Stimulated activated CD4-positive, alpha-beta T cell treated with anti-CD3 and anti-CD28 coated beads, Interleukin-12 subunit alpha, Interleukin-12 subunit beta, amount 100 ng/mL, for 24 hours (primary cell): Measurements from ENCODE around the gene TMEM40.
"Not testable (repeated sequence)": the region's sequence is repeated elsewhere in the genome, so short reads cannot be mapped to it uniquely, and the experiment has no call there.

Source experiments
- DNase-seq, 2 experiments: peaks; one replicate each; pipeline ENCODE4 v3.0.0-alpha.2; 2020; ENCODE audit warnings: low read depth in 2 of 2

TMEM40 gene

DNA sequence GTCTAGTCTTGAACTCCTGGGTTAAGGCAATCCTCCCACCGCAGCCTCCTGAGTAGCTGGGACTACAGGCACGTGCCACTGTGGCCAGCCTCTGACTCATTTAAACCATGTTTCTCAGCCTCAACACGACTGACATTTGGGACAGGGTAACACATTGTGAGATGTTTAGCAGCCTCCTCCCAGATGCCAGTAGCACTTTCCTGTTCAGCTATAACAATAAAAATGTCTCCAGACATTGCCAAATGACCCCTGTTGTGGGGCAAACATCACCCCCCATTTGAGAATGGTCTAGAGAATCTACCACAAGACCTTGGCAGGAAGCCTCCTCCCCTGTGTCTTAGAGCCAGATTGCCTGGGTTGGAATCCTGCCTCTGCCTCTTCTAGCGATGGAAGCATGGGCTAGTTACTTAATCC is 8.4 kb downstream of the TMEM40 start:
- peak in 1 of 2 experiments; percentile 15 for DNase-seq

DNA sequence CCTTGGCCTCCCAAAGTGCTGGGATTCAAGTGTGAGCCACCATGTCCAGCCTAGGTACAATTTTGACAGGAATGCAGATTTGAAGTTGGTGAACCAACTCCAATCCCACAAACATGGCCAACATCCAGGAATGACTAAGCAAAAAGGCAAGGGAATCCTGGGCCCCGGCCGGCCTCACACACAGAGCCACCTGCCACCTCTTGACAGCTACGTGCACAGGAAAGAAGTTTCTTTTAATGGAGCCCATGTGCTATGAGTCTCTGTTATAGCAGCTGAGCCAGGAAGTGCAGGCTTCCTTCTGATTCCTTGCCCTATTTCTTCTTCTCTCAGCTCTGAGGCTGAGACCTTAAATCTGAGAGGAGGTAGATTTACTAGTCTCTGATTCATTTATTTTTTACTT is 8.8 kb downstream of the TMEM40 start:
- DNase-seq: no peak

- no peak for DNase-seq
These were observed 10.6 kb downstream of the TMEM40 start for GRCh38 chr3:12748477-12748876.

DNA sequence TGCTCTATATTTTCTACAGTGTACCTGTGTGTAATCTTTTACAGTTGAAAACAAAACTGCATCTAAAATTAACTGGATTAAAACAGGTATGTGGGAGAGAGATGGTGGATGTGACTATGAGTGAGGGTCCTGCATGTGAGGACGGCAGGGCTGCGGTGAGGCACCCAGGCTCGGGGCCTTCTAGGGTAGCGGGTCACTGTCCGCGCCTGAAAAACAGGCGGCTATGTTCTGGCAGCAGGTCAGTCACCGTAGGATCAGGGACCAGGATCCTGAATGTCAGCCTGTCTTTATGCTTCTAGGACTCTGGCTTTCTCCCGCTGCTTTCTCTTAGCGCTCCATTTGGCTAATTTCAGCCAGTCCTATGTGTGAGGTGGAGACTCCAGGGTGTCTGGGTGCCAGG is 12.6 kb downstream of the TMEM40 start:
- no peak for DNase-seq

- no peak for DNase-seq
These were observed 14.7 kb downstream of the TMEM40 start for GRCh38 chr3:12744326-12744725.

- DNase-seq: no peak
These were observed 15.5 kb downstream of the TMEM40 start for GRCh38 chr3:12743583-12743982.

GRCh38 chr3:12742330-12743107 is 16.5 kb downstream of the TMEM40 start:
- no peak for DNase-seq

DNA sequence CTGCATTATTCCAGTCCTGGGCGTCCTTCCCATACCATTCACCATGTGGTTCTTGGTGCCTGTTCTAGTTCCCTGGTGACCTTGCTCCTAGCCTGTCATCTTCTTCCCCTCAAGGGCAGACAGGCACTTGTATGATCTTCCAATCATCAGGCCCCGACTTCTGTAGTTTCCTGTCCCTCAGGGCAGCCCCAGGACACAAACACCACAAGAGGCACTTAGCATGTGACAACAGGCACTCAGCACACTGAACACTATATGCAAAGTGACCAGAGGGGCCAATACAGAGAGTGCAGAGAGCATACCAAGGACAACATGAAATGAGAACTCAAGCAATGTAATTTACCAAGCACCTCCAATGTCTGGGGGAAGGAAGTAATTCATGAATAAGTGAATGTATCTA is 17.9 kb downstream of the TMEM40 start:
- no peak for DNase-seq

DNA sequence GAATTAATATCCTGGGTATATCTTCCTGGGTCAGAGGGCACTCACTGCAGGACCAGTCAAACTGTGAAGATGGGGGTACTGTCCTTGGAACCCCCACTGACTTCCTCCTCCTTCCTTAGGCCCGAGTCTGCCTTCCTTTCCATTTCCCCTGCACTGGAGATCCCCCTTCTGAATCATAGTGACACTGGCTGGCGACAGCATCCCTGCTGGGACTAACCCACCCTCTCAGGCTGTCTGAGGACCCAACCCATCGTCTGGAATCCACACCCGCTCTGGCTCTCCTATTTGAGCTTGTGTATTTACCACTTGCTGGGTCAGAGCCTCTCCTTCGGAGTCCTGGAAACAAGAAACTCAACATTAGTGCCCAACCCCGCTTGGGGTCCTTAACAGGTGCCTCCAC is 21.2 kb downstream of the TMEM40 start:
- no peak for DNase-seq

DNA sequence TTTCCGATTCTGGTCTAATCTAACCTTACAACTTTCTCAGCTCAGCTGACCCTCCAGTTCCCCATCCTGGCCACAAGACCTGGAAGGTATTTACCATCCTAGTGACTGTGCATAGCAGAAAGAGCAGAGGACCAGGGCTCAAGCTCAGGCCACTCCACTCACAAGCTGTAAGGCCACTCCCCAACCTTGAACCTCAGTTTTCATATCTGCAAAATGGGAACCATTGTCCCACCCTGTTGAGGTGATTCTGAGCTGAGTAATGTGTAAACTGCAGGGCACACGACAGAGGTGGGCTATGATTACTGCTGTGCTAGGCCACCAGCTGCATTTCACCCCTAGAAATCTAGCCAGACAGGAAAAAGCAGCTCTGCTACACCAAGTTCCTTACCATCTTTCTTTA is 21.7 kb downstream of the TMEM40 start:
- DNase-seq: no peak

DNA sequence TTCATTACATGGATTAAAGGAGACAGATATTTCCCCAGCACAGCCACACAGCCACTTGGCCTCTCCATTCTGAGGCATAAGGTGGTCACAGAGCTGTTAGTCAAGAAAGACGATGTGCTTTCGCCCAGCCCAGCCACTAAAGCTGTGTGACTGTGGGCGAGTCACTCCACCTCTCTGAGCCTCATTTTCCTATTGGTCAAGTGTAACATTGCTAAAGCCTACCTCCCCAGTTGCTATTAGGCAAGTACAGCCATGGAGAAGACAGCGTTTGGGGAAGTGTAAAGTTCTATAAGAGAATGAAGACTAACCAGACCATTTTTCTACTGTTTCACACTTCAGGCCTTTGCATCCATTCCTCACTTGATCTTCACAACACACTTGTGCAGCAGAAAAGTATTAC is 24.1 kb downstream of the TMEM40 start:
- DNase-seq: no peak

- no peak for DNase-seq
These were observed 25.5 kb downstream of the TMEM40 start for GRCh38 chr3:12733566-12733965.

GRCh38 chr3:12730506-12731242 is 28.4 kb downstream of the TMEM40 start:
- no peak for DNase-seq

DNA sequence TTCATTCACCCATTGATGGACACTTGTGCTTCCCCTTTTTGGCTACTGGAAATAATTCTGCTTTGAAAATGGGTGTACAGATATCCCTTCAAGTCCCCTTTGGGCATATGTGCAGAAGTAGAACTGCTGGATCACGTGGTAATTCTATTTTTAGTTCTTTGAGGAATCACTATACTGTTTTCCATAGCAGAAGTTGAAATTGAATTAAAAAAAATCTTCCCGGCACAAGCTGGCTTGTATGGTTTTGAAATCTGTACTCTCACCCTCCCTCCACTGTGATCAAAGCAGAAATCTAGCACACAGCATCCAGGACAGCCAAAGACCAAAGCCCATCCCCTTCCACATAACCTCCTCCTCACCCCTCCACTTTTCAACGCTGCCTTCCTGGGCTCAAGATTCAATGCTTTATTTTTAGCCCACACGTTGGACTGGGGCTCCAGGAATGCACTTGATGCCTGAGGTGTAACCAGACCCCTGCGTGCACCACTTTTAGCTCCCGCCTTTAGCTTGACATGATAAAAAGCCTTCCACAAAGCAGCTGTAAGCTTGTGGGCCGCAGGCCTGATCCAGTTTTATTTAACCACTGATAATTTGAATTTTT is 29.9 kb downstream of the TMEM40 start:
- no peak for DNase-seq

DNA sequence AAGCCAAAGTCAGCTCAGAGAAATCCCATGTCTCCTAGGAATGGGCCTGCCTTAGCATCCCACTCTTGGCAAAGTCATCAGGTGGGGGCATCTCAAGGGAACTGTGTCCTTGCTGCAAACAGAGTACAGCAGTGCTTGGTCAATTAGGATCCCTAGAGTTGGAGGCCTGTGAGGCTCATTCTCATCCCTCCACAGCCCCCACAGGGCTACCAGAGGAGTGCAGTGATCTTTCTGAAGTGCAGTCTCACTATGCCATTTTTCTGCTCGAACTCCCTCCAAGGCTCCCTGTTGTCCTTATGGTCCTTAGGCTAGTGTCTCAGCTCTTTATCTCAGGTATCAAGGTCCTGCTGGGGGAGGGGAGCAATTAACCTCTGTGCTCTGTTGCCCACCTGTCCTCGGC is 31.1 kb downstream of the TMEM40 start:
- no peak for DNase-seq

- DNase-seq: no peak
These were observed 31.6 kb downstream of the TMEM40 start for GRCh38 chr3:12727481-12727880.

DNA sequence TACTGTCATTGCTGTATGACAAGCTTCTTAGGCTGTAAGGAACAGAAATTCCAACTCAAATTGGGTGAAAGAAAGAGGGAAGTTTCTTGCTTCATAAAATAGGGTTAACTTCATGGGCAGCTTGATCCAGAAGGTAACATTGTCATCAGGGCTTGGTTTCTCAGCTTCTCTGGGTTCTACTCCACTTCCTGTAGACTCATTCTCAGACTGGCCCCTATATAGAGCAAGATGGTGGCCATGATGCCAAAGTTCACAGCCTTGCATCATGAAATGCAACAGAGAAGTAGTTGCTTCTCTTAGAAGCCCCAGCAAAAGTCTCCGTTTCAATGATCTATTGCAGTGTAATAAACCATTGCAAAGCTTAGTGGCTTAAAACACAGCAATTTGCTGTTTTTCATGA is 33.6 kb downstream of the TMEM40 start:
- DNase-seq: no peak

GRCh38 chr3:12724794-12725193 is 34.3 kb downstream of the TMEM40 start:
- no peak for DNase-seq

- not testable (repeated sequence) for DNase-seq
These were observed 35.7 kb downstream of the TMEM40 start for GRCh38 chr3:12723362-12723761.

DNA sequence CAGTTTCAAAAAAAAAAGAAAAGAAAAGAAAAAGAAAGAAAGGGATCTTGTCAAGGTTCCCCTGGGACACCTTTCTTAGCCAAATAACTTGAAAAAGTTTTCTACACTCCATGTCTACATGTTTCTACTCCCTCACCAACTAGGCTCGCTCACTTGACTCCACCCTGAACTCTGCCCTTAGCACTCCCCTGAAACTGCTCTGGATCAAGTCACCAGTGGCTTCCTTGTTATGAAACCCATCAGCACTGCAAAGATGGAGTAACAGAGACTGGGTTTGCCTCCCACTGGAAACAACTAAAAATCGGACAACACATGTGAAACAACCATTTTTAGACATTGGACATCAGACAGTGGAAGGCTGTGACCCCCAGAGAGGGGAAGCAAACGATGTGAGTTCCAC is 36.8 kb downstream of the TMEM40 start:
- DNase-seq: no peak

DNA sequence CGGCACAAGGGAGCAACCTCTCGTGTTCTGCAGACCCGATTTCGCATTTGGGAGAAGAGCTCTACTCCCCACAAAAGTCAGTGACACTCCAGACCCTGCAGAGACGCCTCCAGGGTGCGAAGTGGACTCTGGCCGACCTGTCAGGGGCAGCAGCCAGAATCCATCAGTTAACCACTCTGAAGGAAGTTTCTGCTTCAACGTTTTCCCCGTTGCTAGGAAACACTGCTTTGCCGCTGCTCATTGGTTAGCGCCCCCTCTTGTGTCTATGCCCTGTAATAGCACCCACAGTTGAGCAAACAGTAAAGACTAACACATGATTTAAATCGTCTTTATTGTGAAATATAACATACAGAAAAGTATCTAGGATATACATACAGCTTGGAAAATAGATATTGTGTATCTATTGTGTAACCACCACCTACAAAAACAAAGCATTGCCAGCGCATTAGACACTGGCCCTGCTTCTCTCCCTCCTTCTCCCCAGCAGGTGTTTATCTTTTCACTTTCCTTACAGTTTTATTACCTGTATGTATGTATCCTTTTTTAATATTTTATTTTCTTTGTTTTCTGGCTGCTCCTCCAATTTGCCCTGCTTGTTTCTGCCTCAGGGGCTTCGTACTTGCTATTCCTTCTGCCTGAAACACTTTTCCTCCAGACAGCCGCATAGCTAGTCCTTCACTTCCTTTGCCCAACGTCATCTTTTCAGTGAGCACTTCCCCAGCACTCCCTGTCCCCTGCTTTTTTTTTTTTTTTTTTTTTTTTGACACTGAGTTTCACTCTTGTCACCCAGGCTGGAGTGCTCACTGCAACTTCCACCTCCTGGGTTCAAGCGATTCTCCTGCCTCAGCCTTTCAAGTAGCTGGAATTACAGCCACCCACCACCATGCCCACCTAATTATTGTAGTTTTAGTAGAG is 38.8 kb downstream of the TMEM40 start:
- peak; percentile 33 to 48 for DNase-seq

DNA sequence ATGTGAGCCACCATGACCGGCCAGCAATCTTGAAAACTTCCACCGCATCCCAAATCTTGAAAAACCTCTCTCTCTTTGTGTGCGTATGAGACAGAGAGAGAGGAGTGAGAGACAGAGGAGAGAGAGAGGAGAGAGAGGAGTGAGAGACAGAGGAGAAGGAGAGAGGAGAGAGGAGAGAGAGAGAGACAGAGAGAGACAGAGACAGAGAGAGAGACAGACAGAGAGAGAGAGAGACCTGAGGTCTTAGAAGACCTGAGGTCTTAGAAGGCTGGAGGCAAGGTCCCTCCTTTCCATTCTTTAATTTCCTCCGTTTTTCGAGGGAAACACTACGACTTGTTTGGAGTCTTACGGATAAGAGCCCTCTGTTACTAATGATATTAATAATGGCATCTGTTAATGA is 39.5 kb downstream of the TMEM40 start:
- DNase-seq: no peak
